ENCODE data around the gene ZNF791.

ZNF791 gene

DNA sequence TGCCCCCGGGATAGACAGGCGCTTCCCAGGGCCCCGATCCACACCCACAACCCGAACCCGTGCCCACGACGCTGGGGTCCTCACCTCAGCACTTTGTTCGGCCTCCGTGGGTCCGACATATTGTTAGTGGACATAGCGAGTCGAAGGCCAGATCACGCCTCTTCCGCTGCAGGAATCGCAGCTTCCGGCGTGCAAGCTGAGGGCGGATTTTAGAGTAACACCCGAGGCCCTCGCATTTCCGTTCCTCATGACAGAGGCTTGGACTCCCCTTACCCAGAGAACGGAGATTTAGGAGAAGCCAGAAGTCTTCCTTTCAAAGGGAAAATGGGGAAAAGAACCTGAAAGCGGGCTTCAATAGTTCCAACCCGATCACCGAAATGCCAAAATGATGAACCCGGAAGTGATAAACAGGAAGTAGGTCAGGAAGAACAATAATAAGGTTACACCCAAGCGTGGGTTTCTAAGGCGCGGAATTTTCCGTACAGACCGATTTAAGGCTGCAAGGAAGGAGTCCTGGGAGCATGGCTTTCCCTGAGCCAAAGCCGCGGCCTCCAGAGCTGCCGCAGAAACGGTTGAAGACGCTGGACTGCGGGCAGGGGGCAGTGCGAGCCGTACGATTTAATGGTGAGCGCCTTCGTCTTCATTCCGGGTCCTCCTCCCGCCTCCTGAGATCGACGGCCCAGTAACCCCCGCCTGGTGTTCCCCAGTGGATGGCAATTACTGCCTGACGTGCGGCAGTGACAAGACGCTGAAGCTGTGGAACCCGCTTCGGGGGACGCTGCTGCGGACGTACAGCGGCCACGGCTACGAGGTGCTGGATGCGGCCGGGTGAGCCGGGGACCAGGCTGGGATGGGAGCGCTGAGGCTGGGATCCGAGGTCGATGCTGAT lies 58.8 kb downstream of the ZNF791 start (continued):
- TF ChIP-seq TSHZ1 (tag by site-specific recombination; IDR thresholded peaks at IDR 0.05; ENCODE audit: borderline replicate concordance) (peak; percentile 50; the same call in 1 of the 2 replicates), PRDM6 (tag by site-specific recombination; IDR thresholded peaks at IDR 0.05) (no peak), PATZ1 (tag by site-specific recombination; IDR thresholded peaks at IDR 0.05) (peak; percentile 34), ZNF121 (tag by site-specific recombination; IDR thresholded peaks at IDR 0.05) (no peak), ZBTB1 (tag by site-specific recombination; IDR thresholded peaks at IDR 0.05) (no peak), ZNF175 (tag by site-specific recombination; IDR thresholded peaks at IDR 0.05) (no peak), MZF1 (tag by site-specific recombination; IDR thresholded peaks at IDR 0.05; ENCODE audit: borderline replicate concordance) (peak; percentile 36; the same call in 1 of the 2 replicates), ZNF549 (tag by site-specific recombination; IDR thresholded peaks at IDR 0.05) (no peak), ZNF629 (tag by site-specific recombination; IDR thresholded peaks at IDR 0.05) (peak; percentile 90), ZNF426 (tag by site-specific recombination; IDR thresholded peaks at IDR 0.05) (no peak), ZNF280D (tag by site-specific recombination; IDR thresholded peaks at IDR 0.05) (0 out of 2 replicates have a peak, but pooled peaks have one; percentile 58), ZNF600 (tag by site-specific recombination; IDR thresholded peaks at IDR 0.05) (peak; percentile 22; the same call in 1 of the 2 replicates), ZEB2 (tag by site-specific recombination; IDR thresholded peaks at IDR 0.05) (peak; percentile 80), ZNF133 (tag by site-specific recombination; IDR thresholded peaks at IDR 0.05) (no peak), ZBTB7A (tag by site-specific recombination; IDR thresholded peaks at IDR 0.05; ENCODE audit: low read depth) (peak; percentile 13; the same call in 1 of the 2 replicates), ZNF530 (tag by site-specific recombination; IDR thresholded peaks at IDR 0.05; ENCODE audit: low read depth) (no peak), PBX3 (CRISPR knock-in tag; IDR thresholded peaks at IDR 0.05) (no peak), ZNF16 (tag by site-specific recombination; IDR thresholded peaks at IDR 0.05; ENCODE audit: low read depth) (no peak), ZNF394 (tag by site-specific recombination; IDR thresholded peaks at IDR 0.05; ENCODE audit: borderline replicate concordance) (peak; percentile 77), KLF7 (tag by site-specific recombination; IDR thresholded peaks at IDR 0.05; ENCODE audit: borderline replicate concordance) (peak; percentile 63; the same call in 1 of the 2 replicates)
- TF ChIP-seq, protein P1, sequence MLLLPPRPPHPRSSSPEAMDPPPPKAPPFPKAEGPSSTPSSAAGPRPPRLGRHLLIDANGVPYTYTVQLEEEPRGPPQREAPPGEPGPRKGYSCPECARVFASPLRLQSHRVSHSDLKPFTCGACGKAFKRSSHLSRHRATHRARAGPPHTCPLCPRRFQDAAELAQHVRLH (tag by site-specific recombination; IDR thresholded peaks at IDR 0.05), result peak; percentile 97
- TF ChIP-seq, protein P2, sequence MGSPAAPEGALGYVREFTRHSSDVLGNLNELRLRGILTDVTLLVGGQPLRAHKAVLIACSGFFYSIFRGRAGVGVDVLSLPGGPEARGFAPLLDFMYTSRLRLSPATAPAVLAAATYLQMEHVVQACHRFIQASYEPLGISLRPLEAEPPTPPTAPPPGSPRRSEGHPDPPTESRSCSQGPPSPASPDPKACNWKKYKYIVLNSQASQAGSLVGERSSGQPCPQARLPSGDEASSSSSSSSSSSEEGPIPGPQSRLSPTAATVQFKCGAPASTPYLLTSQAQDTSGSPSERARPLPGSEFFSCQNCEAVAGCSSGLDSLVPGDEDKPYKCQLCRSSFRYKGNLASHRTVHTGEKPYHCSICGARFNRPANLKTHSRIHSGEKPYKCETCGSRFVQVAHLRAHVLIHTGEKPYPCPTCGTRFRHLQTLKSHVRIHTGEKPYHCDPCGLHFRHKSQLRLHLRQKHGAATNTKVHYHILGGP (tag by site-specific recombination; IDR thresholded peaks at IDR 0.05), result no peak
- TF ChIP-seq, protein P3, sequence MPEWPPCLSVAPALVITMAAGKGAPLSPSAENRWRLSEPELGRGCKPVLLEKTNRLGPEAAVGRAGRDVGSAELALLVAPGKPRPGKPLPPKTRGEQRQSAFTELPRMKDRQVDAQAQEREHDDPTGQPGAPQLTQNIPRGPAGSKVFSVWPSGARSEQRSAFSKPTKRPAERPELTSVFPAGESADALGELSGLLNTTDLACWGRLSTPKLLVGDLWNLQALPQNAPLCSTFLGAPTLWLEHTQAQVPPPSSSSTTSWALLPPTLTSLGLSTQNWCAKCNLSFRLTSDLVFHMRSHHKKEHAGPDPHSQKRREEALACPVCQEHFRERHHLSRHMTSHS (tag by site-specific recombination; IDR thresholded peaks at IDR 0.05), result peak; percentile 59; the same call in 1 of the 2 replicates

Data from HEK293 (cell line).